Neuron (in vitro differentiated cells): ENCODE data around the gene EML4.
"Not testable (repeated sequence)": the region's sequence is repeated elsewhere in the genome, so short reads cannot be mapped to it uniquely, and the experiment has no call there.

ENCODE experiments used
- H2AFZ ChIP-seq: one replicate; pipeline ENCODE4 v1.6.1; 2013; ENCODE audit warnings: low read depth, mild to moderate bottlenecking, inconsistent platforms, low read length, moderate library complexity
- H3K27me3 ChIP-seq: one replicate; pipeline ENCODE4 v1.6.1; 2013; ENCODE audit warnings: low read length; ENCODE audit not compliant: insufficient read depth
- H3K36me3 ChIP-seq: one replicate; pipeline ENCODE4 v1.6.1; 2013; ENCODE audit warnings: low read length; ENCODE audit not compliant: insufficient read depth
- H3K4me1 ChIP-seq: one replicate; pipeline ENCODE4 v1.6.1; 2013; ENCODE audit warnings: low read length; ENCODE audit not compliant: insufficient read depth
- H3K4me3 ChIP-seq: 2 replicates; pipeline ENCODE4 v1.5.1; 2013; ENCODE audit warnings: mild to moderate bottlenecking, low read length, moderate library complexity
- H3K9me3 ChIP-seq: one replicate; pipeline ENCODE4 v1.6.1; 2013; ENCODE audit warnings: low read length

Gene EML4

DNA sequence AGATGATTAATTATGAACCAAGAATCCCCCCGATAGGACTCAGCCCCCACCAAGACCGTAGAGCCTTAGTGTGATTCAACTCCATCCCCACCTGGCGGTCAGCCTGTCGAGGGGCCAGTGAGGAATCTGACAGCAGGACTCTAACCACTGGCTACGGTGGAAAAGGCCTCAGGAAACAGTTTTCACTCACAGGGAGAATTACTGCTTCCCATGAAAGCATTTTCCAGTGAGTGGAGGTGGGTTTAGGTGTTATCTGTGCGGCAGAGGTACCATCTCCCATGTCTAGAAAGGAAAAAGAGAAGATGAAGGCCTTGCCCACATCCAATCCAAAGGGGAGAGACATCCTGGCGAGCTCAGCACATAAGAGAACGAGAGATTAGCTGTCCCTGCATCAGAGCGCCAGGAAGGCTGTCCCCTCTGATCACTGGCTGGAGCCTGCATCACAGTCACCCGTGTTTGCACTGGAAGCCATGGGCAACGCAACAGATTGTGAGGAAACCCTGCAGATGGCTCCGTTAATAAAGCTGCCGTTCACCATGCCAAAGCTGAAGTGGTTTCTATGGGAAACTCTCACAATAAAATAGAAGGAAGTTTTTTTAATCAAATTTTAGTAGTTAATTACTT is 169.5 kb downstream of the EML4 start:
- H3K4me3 ChIP-seq = no peak overlapping the region
- H3K27me3 ChIP-seq = no peaks in the 10 kb centered on the region
- H3K9me3 ChIP-seq = peaks cover 6% of the 10 kb centered on the region
- H3K36me3 ChIP-seq = peaks cover 50% of the 10 kb centered on the region
- H2AFZ ChIP-seq = no peak overlapping the region
- H3K4me1 ChIP-seq = peaks cover 8% of the 10 kb centered on the region

DNA sequence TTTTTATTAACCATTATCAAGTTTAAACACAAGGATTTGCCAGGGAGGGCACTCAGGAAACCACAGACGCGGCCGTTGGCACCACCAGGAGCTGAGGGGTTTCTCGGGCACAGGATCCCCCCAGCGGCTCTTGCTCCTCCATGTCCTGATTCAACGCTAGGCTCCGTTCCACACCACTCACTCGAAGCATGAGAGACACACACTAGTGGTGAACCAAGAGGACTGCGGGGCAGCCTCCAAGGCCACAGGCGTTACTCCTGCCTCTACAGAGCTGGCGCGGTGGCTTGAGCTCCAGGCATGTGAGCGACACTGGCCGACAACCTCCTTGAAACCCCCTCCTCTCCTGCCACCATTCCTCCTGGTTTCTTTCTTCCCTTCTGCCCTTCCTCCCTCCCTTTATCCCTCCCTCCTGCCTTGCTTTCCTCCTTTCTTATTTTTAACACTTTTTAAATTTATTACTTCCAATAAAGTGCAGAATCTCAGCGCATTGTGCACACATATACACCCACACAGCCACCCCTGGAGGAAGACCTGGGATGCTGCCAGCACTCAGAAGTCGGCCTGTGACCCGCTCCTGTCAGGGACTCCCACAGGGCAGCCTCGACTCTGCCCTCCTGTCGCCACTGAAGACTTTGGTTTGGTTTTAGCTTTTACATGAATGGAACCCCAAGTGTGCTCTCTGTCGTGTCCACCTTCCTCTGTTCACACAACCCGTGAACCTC is 170.2 kb downstream of the EML4 start:
- H3K9me3 ChIP-seq = peaks cover 6% of the 10 kb centered on the region
- H3K4me3 ChIP-seq = no peak overlapping the region
- peaks cover 8% of the 10 kb centered on the region for H3K4me1 ChIP-seq
- H3K36me3 ChIP-seq = peaks cover 49% of the 10 kb centered on the region
- no peak overlapping the region for H2AFZ ChIP-seq
- H3K27me3 ChIP-seq = no peaks in the 10 kb centered on the region

DNA sequence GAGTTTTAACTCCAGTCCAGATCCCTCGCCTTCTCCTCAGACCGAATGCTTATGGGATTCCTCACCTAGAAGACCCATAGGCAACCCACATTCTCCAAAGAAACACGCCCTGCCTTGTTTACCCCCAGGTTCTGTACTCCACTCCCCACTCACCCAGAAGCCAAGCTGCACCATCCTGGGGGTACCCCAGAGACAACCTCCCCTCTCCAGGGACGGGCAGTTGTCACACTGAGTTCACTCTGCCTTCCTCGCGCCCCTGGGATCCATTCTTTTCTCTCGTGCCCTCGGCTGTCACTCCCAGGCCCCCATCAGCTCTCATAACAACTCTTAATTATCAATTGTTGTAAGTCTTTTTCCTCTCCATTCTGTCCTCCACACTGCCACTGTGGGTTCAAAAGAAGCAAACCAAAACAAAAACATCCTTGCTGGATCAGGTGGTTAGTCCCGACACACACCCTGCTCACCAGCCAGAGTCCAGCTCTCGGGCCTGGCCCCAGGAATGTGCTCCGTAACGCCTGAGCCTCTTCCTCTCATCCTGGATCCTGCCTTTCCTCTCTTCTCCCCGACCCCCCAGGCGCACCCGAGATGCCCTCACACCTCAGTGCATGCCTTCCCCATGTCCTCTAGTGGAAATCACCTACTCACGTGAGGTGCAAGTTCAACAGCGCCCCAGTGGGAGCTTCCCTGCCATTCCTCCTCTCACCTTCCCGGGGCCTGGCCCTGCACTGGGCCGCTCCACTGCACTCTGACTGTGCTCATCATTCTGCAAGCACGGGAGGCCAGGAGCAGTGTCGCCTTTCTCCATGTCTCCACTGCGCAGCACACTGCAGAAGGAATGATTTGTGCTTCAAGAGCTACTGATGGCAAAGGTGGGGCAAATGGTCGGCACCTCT is 171.1 kb downstream of the EML4 start:
- Histone ChIP-seq H3K4me3 (no peak overlapping the region), H3K4me1 (peaks cover 8% of the 10 kb centered on the region), H3K9me3 (peaks cover 6% of the 10 kb centered on the region), H3K36me3 (peaks cover 50% of the 10 kb centered on the region), H3K27me3 (no peaks in the 10 kb centered on the region), H2AFZ (no peak overlapping the region)

- Histone ChIP-seq H3K36me3 (peaks cover 51% of the 10 kb centered on the region), H3K4me1 (peaks cover 8% of the 10 kb centered on the region)
Observed at GRCh38 chr2:42340938-42341636, 171.9 kb downstream of the EML4 start.

GRCh38 chr2:42342061-42342794 is 173.1 kb downstream of the EML4 start:
- H3K4me1 ChIP-seq = peaks cover 8% of the 10 kb centered on the region
- H3K36me3 ChIP-seq = peaks cover 46% of the 10 kb centered on the region
- H3K27me3 ChIP-seq = no peaks in the 10 kb centered on the region
- H3K4me3 ChIP-seq = no peak overlapping the region
- no peak overlapping the region for H2AFZ ChIP-seq
- H3K9me3 ChIP-seq = peaks cover 6% of the 10 kb centered on the region

More at GRCh38 chr2:42340938-42341636, 171.9 kb downstream of the EML4 start:
- peaks cover 6% of the 10 kb centered on the region for H3K9me3 ChIP-seq
- no peaks in the 10 kb centered on the region for H3K27me3 ChIP-seq
- H2AFZ ChIP-seq = no peak overlapping the region
- no peak overlapping the region for H3K4me3 ChIP-seq

DNA sequence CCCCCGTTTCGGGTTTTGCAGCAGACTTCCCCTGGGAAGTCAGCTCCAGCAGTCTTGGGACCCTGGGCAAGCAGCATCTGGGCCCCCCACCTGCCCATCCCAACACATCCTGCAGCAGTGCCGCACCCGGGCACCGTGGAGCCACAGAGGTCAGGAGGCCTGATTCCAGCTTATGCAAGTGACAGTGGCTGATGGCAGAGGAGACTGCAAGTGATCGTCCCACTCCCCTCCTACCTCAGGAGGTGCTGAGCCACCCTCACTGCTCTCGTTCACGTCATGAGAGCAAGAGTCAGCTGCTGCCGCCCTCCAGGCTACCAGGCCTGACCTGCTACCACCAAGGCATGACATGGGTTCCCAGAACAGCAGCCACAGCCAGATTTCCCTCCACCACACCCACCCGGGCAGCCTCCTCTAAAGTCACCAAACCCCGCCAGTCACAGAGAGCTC is 173.7 kb downstream of the EML4 start:
- no peaks in the 10 kb centered on the region for H3K27me3 ChIP-seq
- H3K36me3 ChIP-seq = peaks cover 46% of the 10 kb centered on the region
- H3K4me1 ChIP-seq = peaks cover 8% of the 10 kb centered on the region
- no peak overlapping the region for H2AFZ ChIP-seq
- H3K9me3 ChIP-seq = peaks cover 4% of the 10 kb centered on the region
- H3K4me3 ChIP-seq = no peak overlapping the region

DNA sequence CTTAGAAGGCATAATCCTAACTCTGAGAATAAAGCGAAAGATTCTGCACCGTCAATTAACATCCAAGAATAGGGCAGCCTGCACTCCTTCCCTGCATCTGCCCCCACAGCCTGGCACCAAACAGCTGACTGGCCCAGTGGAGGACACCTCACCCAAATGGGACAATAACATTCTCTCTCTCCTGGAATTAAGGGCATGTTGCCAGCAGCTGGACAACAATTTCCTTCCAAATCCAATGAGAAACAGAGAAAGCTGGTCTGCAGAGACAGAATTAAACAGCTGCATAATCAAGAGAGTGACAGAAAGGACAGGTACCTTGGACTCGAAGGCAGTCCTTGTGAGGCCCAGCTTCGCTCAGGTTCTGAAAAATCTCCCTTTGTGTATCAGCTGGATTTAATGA is 176.8 kb downstream of the EML4 start:
- peaks cover 8% of the 10 kb centered on the region for H3K4me1 ChIP-seq
- H2AFZ ChIP-seq = no peak overlapping the region
- no peaks in the 10 kb centered on the region for H3K27me3 ChIP-seq
- H3K9me3 ChIP-seq = peaks cover 2% of the 10 kb centered on the region
- H3K4me3 ChIP-seq = no peak overlapping the region
- H3K36me3 ChIP-seq = peaks cover 48% of the 10 kb centered on the region

DNA sequence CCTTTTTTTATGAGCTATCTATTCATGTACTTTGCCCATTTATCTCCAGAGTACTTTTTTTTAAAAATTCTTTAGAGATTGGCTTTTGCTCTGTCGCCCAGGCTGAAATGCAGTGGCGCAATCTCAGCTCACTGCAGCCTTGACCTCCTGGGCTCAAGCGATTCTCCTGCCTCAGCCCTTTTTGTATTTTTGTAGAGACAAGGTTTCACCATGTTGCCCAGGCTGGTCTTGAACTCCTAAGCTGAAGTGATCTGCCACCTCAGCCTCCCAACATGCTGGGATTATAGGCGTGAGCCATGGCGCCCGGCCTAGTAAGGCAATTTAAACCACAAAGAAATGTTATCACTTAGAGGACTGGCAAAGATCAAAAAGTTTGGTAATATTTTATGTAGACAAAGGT is 177.7 kb downstream of the EML4 start:
- not testable (repeated sequence) for H3K27me3 ChIP-seq, H2AFZ ChIP-seq, H3K4me1 ChIP-seq, H3K4me3 ChIP-seq, H3K9me3 ChIP-seq
- peaks cover 48% of the 10 kb centered on the region for H3K36me3 ChIP-seq

- not testable (repeated sequence) for H3K27me3 ChIP-seq, H2AFZ ChIP-seq, H3K4me3 ChIP-seq, H3K9me3 ChIP-seq, H3K4me1 ChIP-seq
- H3K36me3 ChIP-seq = peaks cover 53% of the 10 kb centered on the region
Observed at GRCh38 chr2:42347518-42347917, 178.4 kb downstream of the EML4 start.

GRCh38 chr2:42348113-42348805 is 179.1 kb downstream of the EML4 start:
- Histone ChIP-seq H3K36me3 (peaks cover 53% of the 10 kb centered on the region), H3K27me3 (no peaks in the 10 kb centered on the region), H3K4me3 (no peak overlapping the region), H3K9me3 (no peaks in the 10 kb centered on the region), H3K4me1 (no peaks in the 10 kb centered on the region), H2AFZ (no peak overlapping the region)

DNA sequence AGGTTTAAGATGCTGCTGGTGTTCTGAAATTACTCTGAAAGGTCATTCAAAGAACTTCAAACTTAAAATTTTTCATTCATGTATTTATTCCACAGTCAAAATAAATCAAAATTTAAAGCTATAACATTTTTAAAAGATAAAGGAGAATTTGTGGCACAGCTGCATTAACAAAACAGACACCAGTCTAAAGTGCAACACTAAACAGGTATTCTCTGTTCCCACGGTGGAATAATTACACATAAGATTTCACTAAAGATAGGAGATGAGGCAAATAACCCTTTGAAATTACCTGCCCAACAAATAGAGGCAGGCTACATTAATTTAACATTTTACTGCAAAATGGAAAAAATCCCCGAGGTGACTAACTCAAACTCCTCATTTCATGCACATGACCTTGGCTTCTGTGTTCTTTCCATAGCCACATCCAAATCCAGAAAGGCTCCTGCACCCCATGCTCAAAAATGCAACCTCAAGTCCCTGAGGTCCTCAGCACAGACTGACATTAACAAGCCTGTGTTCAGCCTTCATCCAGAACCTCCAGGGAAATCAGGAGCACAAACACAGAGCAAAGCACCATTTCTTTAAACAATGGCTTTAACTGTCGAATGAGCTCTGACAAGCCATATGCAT is 181.4 kb downstream of the EML4 start:
- no peaks in the 10 kb centered on the region for H3K9me3 ChIP-seq
- H3K36me3 ChIP-seq = peaks cover 43% of the 10 kb centered on the region
- H2AFZ ChIP-seq = no peak overlapping the region
- H3K27me3 ChIP-seq = no peaks in the 10 kb centered on the region
- no peaks in the 10 kb centered on the region for H3K4me1 ChIP-seq
- no peak overlapping the region for H3K4me3 ChIP-seq
